Neural progenitor cell (in vitro differentiated cells): ENCODE results near the gene SSX2IP.

Experiments
- CTCF ChIP-seq: fragments of 200-600 bp; sonication (generic); IDR thresholded peaks from 2 replicates; pipeline ENCODE4 v1.5.1; 2017; ENCODE audit warnings: antibody characterized with exemption, mild to moderate bottlenecking
- EZH2 ChIP-seq: fragments of 200-600 bp; sonication (generic); IDR thresholded peaks from 2 replicates; pipeline ENCODE4 v1.6.1; 2017; ENCODE audit warnings: antibody characterized with exemption, mild to moderate bottlenecking, moderate library complexity
- EZH2phosphoT487 ChIP-seq: fragments of 200-600 bp; sonication (generic); IDR thresholded peaks from 2 replicates; pipeline ENCODE4 v1.6.1; 2017; ENCODE audit warnings: antibody characterized with exemption

- TF ChIP-seq EZH2 (no peak), CTCF (no peak), EZH2phosphoT487 (no peak)
These were observed 16.2 kb downstream of the SSX2IP start for GRCh38 chr1:84674021-84674420.
